RWPE2 (cell line): ENCODE results near the gene STT3A.
"Not testable (repeated sequence)": the region's sequence is repeated elsewhere in the genome, so short reads cannot be mapped to it uniquely, and the experiment has no call there.

Experiments used
- ATAC-seq: fragments of 200-7000 bp; cut with Tn5 transposase; 3 replicates; pipeline ENCODE4 v1.9.1; 2021; ENCODE audit warnings: low read depth
- DNase-seq: peaks from one replicate; pipeline ENCODE4 v3.0.0-alpha.2; 2020; ENCODE audit warnings: low spot score
- H3K27ac ChIP-seq: fragments of 450-650 bp; 2 replicates; pipeline ENCODE4 v1.5.1; 2017; ENCODE audit warnings: mild to moderate bottlenecking; ENCODE audit not compliant: poor library complexity, severe bottlenecking
- H3K27me3 ChIP-seq: fragments of 250-450 bp; sonication (Bioruptor Pico); 2 replicates; pipeline ENCODE4 v1.5.1; 2021; ENCODE audit warnings: mild to moderate bottlenecking, moderate library complexity; ENCODE audit not compliant: insufficient read depth, poor library complexity, severe bottlenecking
- H3K36me3 ChIP-seq: fragments of 250-450 bp; sonication (Bioruptor Pico); 2 replicates; pipeline ENCODE4 v1.5.1; 2020; ENCODE audit warnings: low read depth, mild to moderate bottlenecking, moderate library complexity
- H3K4me1 ChIP-seq: fragments of 250-450 bp; sonication (Bioruptor Pico); 2 replicates; pipeline ENCODE4 v1.5.1; 2021; ENCODE audit warnings: mild to moderate bottlenecking, moderate library complexity; ENCODE audit not compliant: insufficient read depth, poor library complexity, severe bottlenecking
- H3K4me3 ChIP-seq: fragments of 250-450 bp; sonication (Bioruptor Pico); 2 replicates; pipeline ENCODE4 v1.5.1; 2021; ENCODE audit warnings: mild to moderate bottlenecking, moderate library complexity; ENCODE audit not compliant: severe bottlenecking
- H3K9me3 ChIP-seq: fragments of 250-450 bp; sonication (Bioruptor Pico); 2 replicates; pipeline ENCODE4 v1.5.1; 2021; ENCODE audit warnings: mild to moderate bottlenecking, moderate library complexity; ENCODE audit not compliant: severe bottlenecking
- CTCF ChIP-seq: fragments of 450-650 bp; IDR thresholded peaks from one replicate; pipeline ENCODE4 v1.5.1; 2017; ENCODE audit warnings: mild to moderate bottlenecking, moderate library complexity; ENCODE audit not compliant: poor library complexity, severe bottlenecking

STT3A gene

GRCh38 chr11:125572916-125573315, 19.7 kb upstream of the STT3A start:
- no peak overlapping the region for H3K4me3 ChIP-seq
- ATAC-seq (no peak), DNase-seq (no peak)
- TF ChIP-seq CTCF: no peak
- no peaks in the 10 kb centered on the region for H3K27me3 ChIP-seq
- H3K4me1 ChIP-seq: peaks cover 11% of the 10 kb centered on the region
- H3K36me3 ChIP-seq: peaks cover 73% of the 10 kb centered on the region
- no peak overlapping the region for H3K27ac ChIP-seq
- H3K9me3 ChIP-seq: peaks cover 3% of the 10 kb centered on the region

- not testable (repeated sequence) for DNase-seq, ATAC-seq
- H3K36me3 ChIP-seq: peaks cover 99% of the 10 kb centered on the region
Measured at GRCh38 chr11:125577181-125577580, 15.5 kb upstream of the STT3A start.

GRCh38 chr11:125578783-125579182, 13.9 kb upstream of the STT3A start:
- H3K27me3 ChIP-seq: no peaks in the 10 kb centered on the region
- ATAC-seq (no peak), DNase-seq (no peak)
- H3K4me3 ChIP-seq: no peak overlapping the region
- no peaks in the 10 kb centered on the region for H3K4me1 ChIP-seq
- no peaks in the 10 kb centered on the region for H3K9me3 ChIP-seq
- no peak for TF ChIP-seq CTCF
- H3K27ac ChIP-seq: no peak overlapping the region
- peaks cover 99% of the 10 kb centered on the region for H3K36me3 ChIP-seq

More at GRCh38 chr11:125577181-125577580, 15.5 kb upstream of the STT3A start:
- not testable (repeated sequence) for H3K27ac ChIP-seq, H3K4me3 ChIP-seq, H3K4me1 ChIP-seq, H3K9me3 ChIP-seq, H3K27me3 ChIP-seq

- no peak overlapping the region for H3K27ac ChIP-seq
- H3K4me3 ChIP-seq: no peak overlapping the region
- DNase-seq: no peak
- no peak for ATAC-seq
- no peaks in the 10 kb centered on the region for H3K4me1 ChIP-seq
- no peak for TF ChIP-seq CTCF
- no peaks in the 10 kb centered on the region for H3K9me3 ChIP-seq
- no peaks in the 10 kb centered on the region for H3K27me3 ChIP-seq
- peaks cover 96% of the 10 kb centered on the region for H3K36me3 ChIP-seq
Measured at GRCh38 chr11:125579811-125580210, 12.8 kb upstream of the STT3A start.

GRCh38 chr11:125583496-125583895, 9.2 kb upstream of the STT3A start:
- Histone ChIP-seq H3K27me3 (no peaks in the 10 kb centered on the region), H3K4me3 (no peak overlapping the region), H3K27ac (no peak overlapping the region), H3K36me3 (peaks cover 62% of the 10 kb centered on the region), H3K9me3 (no peaks in the 10 kb centered on the region), H3K4me1 (peaks cover 2% of the 10 kb centered on the region)
- DNase-seq (no peak), ATAC-seq (no peak)
- TF ChIP-seq CTCF: no peak
